Measurements from ENCODE around the gene COL20A1.

The COL20A1 gene

DNA sequence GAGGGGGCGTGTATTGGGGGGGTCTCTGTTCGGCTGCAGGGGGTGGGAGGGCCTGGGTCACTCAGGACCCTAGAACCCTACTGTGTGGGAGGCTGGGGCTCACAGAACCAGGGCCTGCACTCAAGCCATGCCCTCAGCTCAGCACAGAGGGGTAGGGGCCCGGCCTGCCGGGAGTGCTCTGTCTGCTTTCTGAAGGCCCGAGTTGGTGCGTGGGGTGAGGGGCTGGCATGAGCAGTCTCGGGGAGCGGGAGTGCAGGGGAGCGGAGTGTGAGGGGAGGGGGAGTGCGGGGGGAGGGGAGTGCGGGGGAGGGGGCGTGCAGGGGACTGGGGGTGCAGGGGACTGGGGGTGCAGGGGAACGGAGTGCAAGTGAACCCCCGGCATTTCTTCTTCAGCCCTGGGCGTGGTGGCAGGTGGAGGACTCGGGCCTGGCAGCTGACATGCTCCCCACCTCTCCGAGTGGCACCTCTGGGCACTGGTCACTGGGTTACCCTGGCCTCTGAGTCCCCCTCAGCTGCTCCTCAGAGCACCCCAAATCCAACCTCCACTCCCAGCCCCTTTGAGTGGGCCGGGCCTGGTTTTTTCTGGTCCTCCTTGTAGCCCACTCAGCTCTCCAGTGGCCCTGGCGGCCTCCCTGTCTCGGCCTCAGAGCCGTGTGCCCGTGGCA, 1.0 kb downstream of the COL20A1 start:
- H3K27ac ChIP-seq (ENCODE audit: low read depth, low read length): no peak overlapping the region
- no peaks in the 10 kb centered on the region for H3K9me3 ChIP-seq (ENCODE audit: control insufficient read depth, insufficient read depth, low read length)
- no peak overlapping the region for H3K4me3 ChIP-seq (ENCODE audit: low read depth, low read length)
- H3K9ac ChIP-seq (ENCODE audit: low read depth, low read length): no peak overlapping the region
- peaks cover 10% of the 10 kb centered on the region; the same call in 1 of the 2 replicates for H3K4me1 ChIP-seq (ENCODE audit: control insufficient read depth, insufficient read depth, low read length)
- H3K27me3 ChIP-seq (ENCODE audit: control insufficient read depth, insufficient read depth, low read length): 0 out of 2 replicates have a peak, but pooled peaks cover 3% of the 10 kb centered on the region
- H3K36me3 ChIP-seq (ENCODE audit: control insufficient read depth, insufficient read depth, low read length): peaks cover 4% of the 10 kb centered on the region

DNA sequence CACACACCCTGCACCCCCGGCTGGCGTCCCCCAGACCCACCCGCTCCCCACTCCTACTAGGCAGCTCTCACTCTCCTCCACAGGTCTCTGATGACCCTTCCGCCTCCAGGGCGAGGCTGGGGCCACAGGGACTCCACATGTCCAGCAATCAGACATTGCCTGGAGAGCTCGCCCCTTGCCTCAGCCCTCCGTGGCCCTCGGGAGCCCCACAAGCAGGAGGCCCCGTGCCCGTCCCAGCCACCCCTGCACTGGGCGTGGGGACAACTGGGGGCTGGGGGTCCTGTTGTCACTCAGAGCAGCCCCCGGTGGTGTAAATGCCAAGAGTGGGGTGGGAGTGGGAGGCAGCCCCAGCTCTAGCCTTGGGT, 1.5 kb downstream of the COL20A1 start:
- H3K9ac ChIP-seq (ENCODE audit: low read depth, low read length): no peak overlapping the region
- no peaks in the 10 kb centered on the region; the same call in 1 of the 2 replicates for H3K36me3 ChIP-seq (ENCODE audit: control insufficient read depth, insufficient read depth, low read length)
- H3K4me3 ChIP-seq (ENCODE audit: low read depth, low read length): no peak overlapping the region
- peaks cover 10% of the 10 kb centered on the region; the same call in 1 of the 2 replicates for H3K4me1 ChIP-seq (ENCODE audit: control insufficient read depth, insufficient read depth, low read length)
- H3K27me3 ChIP-seq (ENCODE audit: control insufficient read depth, insufficient read depth, low read length): 0 out of 2 replicates have a peak, but pooled peaks cover 3% of the 10 kb centered on the region
- H3K27ac ChIP-seq (ENCODE audit: low read depth, low read length): no peak overlapping the region
- H3K9me3 ChIP-seq (ENCODE audit: control insufficient read depth, insufficient read depth, low read length): no peaks in the 10 kb centered on the region

DNA sequence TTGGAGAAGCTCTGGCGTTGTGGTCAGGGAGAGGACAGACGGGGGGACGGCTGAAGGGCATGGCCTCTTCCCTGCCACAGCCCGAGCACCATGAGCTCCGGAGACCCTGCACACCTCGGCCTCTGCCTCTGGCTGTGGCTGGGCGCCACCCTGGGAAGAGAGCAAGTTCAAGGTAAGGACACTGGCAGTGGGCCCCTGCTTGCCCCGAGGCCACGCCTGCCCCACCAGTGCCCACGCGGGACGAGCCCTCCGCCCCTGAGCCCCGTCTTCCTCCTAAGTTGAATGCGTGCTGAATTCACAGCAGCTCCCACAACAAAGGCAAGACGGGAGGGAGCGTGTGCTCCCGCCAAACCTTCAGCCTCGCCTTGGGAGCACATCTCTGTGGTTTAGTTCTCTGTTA, 2.0 kb downstream of the COL20A1 start:
- Histone ChIP-seq H3K4me1 (ENCODE audit: control insufficient read depth, insufficient read depth, low read length) (peaks cover 10% of the 10 kb centered on the region; the same call in 1 of the 2 replicates), H3K9ac (ENCODE audit: low read depth, low read length) (no peak overlapping the region), H3K27me3 (ENCODE audit: control insufficient read depth, insufficient read depth, low read length) (0 out of 2 replicates have a peak, but pooled peaks cover 3% of the 10 kb centered on the region)

DNA sequence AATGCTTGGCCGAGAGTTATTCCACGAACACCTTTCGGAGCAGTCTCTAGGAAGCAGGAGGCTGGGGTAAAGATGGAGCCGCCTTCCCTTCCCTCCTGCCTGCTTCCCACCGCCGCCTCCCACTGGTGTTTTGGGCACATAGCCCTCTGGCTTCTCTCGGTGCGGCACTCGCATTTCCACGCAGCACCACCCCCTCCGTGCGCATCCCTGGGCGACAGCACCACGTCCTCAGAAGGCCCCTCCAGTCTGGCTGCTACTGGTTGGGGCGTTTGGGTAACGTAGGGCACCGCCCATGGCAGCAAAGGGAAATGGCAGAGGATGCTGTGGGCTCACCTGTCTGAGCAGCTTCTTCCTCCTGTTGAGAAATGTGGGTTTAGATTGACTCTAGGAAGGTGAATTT, 2.4 kb downstream of the COL20A1 start:
- Histone ChIP-seq H3K9me3 (ENCODE audit: control insufficient read depth, insufficient read depth, low read length) (no peaks in the 10 kb centered on the region), H3K4me3 (ENCODE audit: low read depth, low read length) (no peak overlapping the region), H3K27ac (ENCODE audit: low read depth, low read length) (no peak overlapping the region), H3K27me3 (ENCODE audit: control insufficient read depth, insufficient read depth, low read length) (0 out of 2 replicates have a peak, but pooled peaks cover 3% of the 10 kb centered on the region), H3K9ac (ENCODE audit: low read depth, low read length) (no peak overlapping the region), H3K36me3 (ENCODE audit: control insufficient read depth, insufficient read depth, low read length) (no peaks in the 10 kb centered on the region), H3K4me1 (ENCODE audit: control insufficient read depth, insufficient read depth, low read length) (peaks cover 10% of the 10 kb centered on the region; the same call in 1 of the 2 replicates)

More for the DNA sequence above, 2.0 kb downstream of the COL20A1 start:
- H3K9me3 ChIP-seq (ENCODE audit: control insufficient read depth, insufficient read depth, low read length): no peaks in the 10 kb centered on the region
- H3K36me3 ChIP-seq (ENCODE audit: control insufficient read depth, insufficient read depth, low read length): no peaks in the 10 kb centered on the region
- H3K27ac ChIP-seq (ENCODE audit: low read depth, low read length): no peak overlapping the region
- H3K4me3 ChIP-seq (ENCODE audit: low read depth, low read length): no peak overlapping the region

DNA sequence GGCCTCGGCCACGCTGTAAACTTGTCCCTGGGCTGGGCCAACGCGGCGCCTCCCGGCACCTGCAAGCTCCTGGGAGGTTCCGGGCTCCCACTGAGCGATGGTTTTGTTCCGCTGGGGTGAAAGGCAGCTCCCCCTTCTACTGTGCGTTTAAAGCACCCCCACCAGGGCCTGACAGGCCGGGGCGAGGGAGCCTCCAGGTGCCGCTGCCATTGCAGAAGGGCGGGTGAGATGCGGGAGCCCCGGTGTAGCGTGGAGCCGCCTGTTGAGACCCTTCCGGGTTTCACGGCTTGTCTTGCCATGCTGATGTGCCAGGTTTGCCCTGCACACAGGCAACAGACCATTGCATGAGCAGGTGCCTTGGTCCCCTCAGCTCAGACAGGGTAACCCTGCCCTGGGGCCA, 2.9 kb downstream of the COL20A1 start:
- Histone ChIP-seq H3K27ac (ENCODE audit: low read depth, low read length) (no peak overlapping the region), H3K9me3 (ENCODE audit: control insufficient read depth, insufficient read depth, low read length) (no peaks in the 10 kb centered on the region), H3K4me3 (ENCODE audit: low read depth, low read length) (no peak overlapping the region), H3K36me3 (ENCODE audit: control insufficient read depth, insufficient read depth, low read length) (no peaks in the 10 kb centered on the region), H3K4me1 (ENCODE audit: control insufficient read depth, insufficient read depth, low read length) (peaks cover 8% of the 10 kb centered on the region; the same call in 1 of the 2 replicates), H3K9ac (ENCODE audit: low read depth, low read length) (no peak overlapping the region), H3K27me3 (ENCODE audit: control insufficient read depth, insufficient read depth, low read length) (0 out of 2 replicates have a peak, but pooled peaks cover 3% of the 10 kb centered on the region)

DNA sequence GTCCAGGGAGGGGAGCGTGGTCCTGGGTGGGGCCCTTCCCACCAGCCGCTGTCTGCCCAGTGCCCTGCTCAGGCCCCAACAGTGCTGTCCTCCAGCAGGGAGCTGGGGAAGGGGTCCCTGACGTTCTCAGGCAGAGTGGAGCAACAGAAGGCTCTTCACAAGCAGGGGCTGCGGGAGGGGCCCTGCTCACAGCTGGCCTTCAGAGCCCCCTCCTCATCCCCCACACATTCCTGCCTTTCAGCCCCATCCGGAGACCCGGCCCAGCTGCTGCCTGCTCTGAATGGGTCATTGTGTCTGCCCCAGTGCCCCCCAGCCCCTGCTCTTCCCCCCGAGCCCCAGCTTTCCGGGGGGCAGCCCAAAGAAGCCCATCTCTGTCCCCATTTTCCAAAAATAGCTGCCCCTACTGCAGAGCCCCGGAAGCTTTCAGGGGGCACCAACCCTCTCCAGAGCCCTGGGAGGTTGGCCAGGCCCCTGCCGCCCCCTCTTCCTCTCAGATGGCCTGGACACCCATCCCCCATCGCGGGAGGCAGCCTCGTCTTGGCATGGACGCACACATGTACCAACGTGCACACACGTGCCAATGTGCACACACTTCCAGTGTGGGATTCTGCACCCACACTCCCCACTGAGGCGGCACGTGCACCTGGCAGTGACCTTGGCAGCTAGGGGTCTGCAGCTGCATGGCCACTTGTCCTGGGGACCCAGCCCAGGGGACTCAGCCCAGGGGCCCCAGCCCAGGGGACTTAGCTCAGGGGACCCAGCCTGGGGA, 3.7 kb downstream of the COL20A1 start:
- H3K4me3 ChIP-seq (ENCODE audit: low read depth, low read length): no peak overlapping the region
- H3K4me1 ChIP-seq (ENCODE audit: control insufficient read depth, insufficient read depth, low read length): peaks cover 7% of the 10 kb centered on the region; the same call in 1 of the 2 replicates
- no peaks in the 10 kb centered on the region for H3K9me3 ChIP-seq (ENCODE audit: control insufficient read depth, insufficient read depth, low read length)
- H3K36me3 ChIP-seq (ENCODE audit: control insufficient read depth, insufficient read depth, low read length): no peaks in the 10 kb centered on the region
- H3K27me3 ChIP-seq (ENCODE audit: control insufficient read depth, insufficient read depth, low read length): 0 out of 2 replicates have a peak, but pooled peaks cover 3% of the 10 kb centered on the region
- no peak overlapping the region for H3K27ac ChIP-seq (ENCODE audit: low read depth, low read length)
- no peak overlapping the region for H3K9ac ChIP-seq (ENCODE audit: low read depth, low read length)

DNA sequence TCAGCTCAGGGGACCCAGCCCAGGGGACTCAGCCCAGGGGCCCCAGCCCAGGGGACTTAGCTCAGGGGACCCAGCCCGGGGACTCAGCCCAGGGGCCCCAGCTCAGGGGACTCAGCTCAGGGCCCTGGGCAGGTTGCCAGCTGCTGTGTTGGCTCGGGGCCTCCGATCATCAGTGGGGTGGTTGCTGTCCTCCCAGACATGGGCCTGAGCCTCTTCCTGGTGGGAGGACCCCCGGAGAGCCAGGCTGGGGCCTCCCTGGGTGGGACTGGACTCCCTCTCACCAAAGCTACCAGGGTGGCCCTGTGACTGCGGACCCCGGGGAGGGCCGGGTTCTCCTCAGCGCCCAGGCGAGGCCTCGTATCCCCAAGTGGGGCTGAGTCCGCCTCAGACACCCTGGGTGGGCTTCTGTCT, 4.4 kb downstream of the COL20A1 start:
- H3K27ac ChIP-seq (ENCODE audit: low read depth, low read length): no peak overlapping the region
- H3K36me3 ChIP-seq (ENCODE audit: control insufficient read depth, insufficient read depth, low read length): no peaks in the 10 kb centered on the region
- no peak overlapping the region for H3K4me3 ChIP-seq (ENCODE audit: low read depth, low read length)
- no peak overlapping the region for H3K9ac ChIP-seq (ENCODE audit: low read depth, low read length)
- H3K27me3 ChIP-seq (ENCODE audit: control insufficient read depth, insufficient read depth, low read length): 0 out of 2 replicates have a peak, but pooled peaks cover 3% of the 10 kb centered on the region
- peaks cover 7% of the 10 kb centered on the region; the same call in 1 of the 2 replicates for H3K4me1 ChIP-seq (ENCODE audit: control insufficient read depth, insufficient read depth, low read length)
- no peaks in the 10 kb centered on the region for H3K9me3 ChIP-seq (ENCODE audit: control insufficient read depth, insufficient read depth, low read length)

DNA sequence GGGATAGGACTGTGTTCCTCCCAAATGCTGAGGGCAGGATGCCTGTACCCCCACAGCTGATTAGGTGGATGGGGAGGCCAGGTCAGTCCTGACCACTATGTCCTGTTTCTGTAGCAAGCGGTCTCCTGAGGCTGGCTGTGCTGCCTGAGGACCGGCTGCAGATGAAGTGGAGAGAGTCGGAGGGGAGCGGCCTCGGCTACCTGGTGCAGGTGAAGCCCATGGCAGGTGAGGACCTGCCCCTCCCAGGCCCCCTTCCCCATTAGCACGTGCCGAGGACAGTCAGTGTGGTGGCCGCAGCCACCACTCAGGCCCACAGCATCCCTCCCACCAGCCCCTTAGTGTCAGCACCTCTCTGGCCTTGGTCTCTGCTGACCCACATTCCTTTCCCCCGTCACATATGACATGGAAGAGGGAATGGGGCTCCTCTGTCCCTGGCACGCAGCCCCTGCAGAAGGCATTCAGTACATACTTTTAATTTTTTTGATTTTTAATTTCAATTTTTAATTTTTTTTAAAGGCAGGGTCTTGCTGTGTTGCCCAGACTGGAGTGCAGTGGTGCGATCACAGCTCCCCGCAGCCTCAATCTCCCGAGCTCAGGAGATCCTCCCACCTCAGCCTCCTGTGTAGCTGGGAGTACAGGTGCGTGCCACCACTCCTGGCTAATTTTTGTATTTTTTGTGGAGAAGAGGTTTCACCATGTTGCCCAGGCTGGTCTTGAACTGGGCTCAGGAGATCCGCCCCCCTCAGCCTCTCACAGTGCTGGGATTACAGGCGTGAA, 5.0 kb downstream of the COL20A1 start:
- Histone ChIP-seq H3K27ac (ENCODE audit: low read depth, low read length) (no peak overlapping the region), H3K4me1 (ENCODE audit: control insufficient read depth, insufficient read depth, low read length) (peaks cover 7% of the 10 kb centered on the region; the same call in 1 of the 2 replicates), H3K4me3 (ENCODE audit: low read depth, low read length) (no peak overlapping the region), H3K27me3 (ENCODE audit: control insufficient read depth, insufficient read depth, low read length) (0 out of 2 replicates have a peak, but pooled peaks cover 3% of the 10 kb centered on the region), H3K36me3 (ENCODE audit: control insufficient read depth, insufficient read depth, low read length) (no peaks in the 10 kb centered on the region), H3K9me3 (ENCODE audit: control insufficient read depth, insufficient read depth, low read length) (no peaks in the 10 kb centered on the region), H3K9ac (ENCODE audit: low read depth, low read length) (no peak overlapping the region)

DNA sequence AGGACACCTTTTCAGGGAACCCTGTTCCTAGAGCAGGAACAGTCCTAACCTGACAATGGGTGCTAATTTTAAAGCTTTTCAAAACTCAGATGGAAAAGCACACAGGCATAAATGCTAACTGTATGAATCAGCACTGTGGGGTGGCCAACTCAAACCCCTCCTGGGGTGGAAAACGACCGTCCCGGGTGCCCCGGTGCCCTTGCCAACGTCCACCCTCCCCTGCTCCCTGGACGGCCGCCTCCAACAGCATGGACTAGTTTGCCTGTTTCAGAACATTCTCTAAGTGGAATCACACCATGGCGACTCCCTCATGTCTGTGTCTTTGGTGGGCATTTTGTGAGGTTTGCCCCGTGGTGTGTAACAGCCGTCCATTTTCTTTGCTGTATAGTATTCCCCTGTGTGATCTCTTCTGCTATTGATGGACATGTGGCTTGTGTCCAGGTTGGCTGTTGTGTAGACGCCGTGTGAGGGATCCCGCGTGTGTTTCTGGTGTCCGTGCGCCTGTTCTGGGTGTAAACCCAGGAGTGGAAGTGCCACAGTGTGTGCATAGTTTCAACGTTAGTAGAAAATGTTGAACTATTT, 5.8 kb downstream of the COL20A1 start:
- 0 out of 2 replicates have a peak, but pooled peaks cover 3% of the 10 kb centered on the region for H3K27me3 ChIP-seq (ENCODE audit: control insufficient read depth, insufficient read depth, low read length)
- H3K4me3 ChIP-seq (ENCODE audit: low read depth, low read length): no peak overlapping the region
- H3K36me3 ChIP-seq (ENCODE audit: control insufficient read depth, insufficient read depth, low read length): no peaks in the 10 kb centered on the region
- H3K27ac ChIP-seq (ENCODE audit: low read depth, low read length): no peak overlapping the region
- H3K9ac ChIP-seq (ENCODE audit: low read depth, low read length): no peak overlapping the region
- H3K9me3 ChIP-seq (ENCODE audit: control insufficient read depth, insufficient read depth, low read length): no peaks in the 10 kb centered on the region
- H3K4me1 ChIP-seq (ENCODE audit: control insufficient read depth, insufficient read depth, low read length): peaks cover 7% of the 10 kb centered on the region; the same call in 1 of the 2 replicates

DNA sequence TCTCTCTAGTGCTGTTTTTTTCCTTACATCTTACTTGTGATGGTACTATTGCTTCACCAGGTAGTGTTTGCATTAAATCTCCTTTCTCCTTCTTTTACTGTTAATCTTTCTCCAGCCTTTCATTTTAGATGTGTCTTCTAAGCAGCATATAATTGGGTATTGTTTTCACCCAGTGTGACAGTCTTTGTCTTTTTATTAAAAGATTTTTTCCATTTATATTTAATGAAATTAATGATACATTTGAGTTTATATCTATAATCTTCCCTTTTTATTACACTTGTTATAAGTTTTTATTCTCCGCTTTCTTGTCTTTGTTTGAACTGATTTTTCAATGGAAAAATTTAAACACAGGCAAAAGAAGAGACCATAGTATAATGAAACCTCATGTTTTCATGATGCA, 8.7 kb downstream of the COL20A1 start:
- Histone ChIP-seq H3K9ac (ENCODE audit: low read depth, low read length) (no peak overlapping the region), H3K9me3 (ENCODE audit: control insufficient read depth, insufficient read depth, low read length) (no peaks in the 10 kb centered on the region), H3K4me1 (ENCODE audit: control insufficient read depth, insufficient read depth, low read length) (no peaks in the 10 kb centered on the region), H3K4me3 (ENCODE audit: low read depth, low read length) (no peak overlapping the region), H3K27ac (ENCODE audit: low read depth, low read length) (no peak overlapping the region), H3K36me3 (ENCODE audit: control insufficient read depth, insufficient read depth, low read length) (no peaks in the 10 kb centered on the region), H3K27me3 (ENCODE audit: control insufficient read depth, insufficient read depth, low read length) (no peaks in the 10 kb centered on the region)

Measured in HUES48 (cell line).